Body of pancreas (tissue), 4 donors: ENCODE data around the gene STAT5A. TPM values are rescaled to one million over a fixed set of nuclear protein-coding genes. Genes with fewer than 3 reads are reported as not detected.

Source experiments
- ATAC-seq: fragments of 150-250 bp; one replicate; pipeline ENCODE4 v1.9.1; 2016
- DNase-seq, 4 donors: peaks; one replicate each; pipeline ENCODE4 v3.0.0-alpha.2; 2019
- H3K27ac ChIP-seq, 4 donors: fragments of 200-600 bp; sonication (generic); 1 replicate in 3 of 4; 2 replicates in 1 of 4; pipeline versions ENCODE4 v1.5.1 to v1.6.1; 2016 to 2019; ENCODE audit warnings: mild to moderate bottlenecking in 1 of 4, mixed read lengths in 1 of 4, moderate library complexity in 1 of 4
- H3K27me3 ChIP-seq, 2 donors: fragments of 200-600 bp; sonication (generic); one replicate each; pipeline ENCODE4 v1.6.0; 2016; ENCODE audit warnings: mild to moderate bottlenecking in 1 of 2
- H3K36me3 ChIP-seq, 2 donors: fragments of 200-600 bp; sonication (generic); replicated peaks in 1 of 2; 2 replicates each; pipeline ENCODE4 v1.5.1; 2016; ENCODE audit warnings: low read depth in 2 of 2; ENCODE audit not compliant: insufficient read depth in 1 of 2
- H3K4me1 ChIP-seq: fragments of 200-600 bp; sonication (generic); one replicate; pipeline ENCODE4 v1.6.0; 2016
- H3K4me3 ChIP-seq, 2 donors: fragments of 200-600 bp; sonication (generic); 1 replicate in 1 of 2; 2 replicates in 1 of 2; pipeline ENCODE4 v1.5.1; 2016 to 2019
- H3K9me3 ChIP-seq, 3 donors: fragments of 200-600 bp; sonication (generic); 1 replicate in 2 of 3; 2 replicates in 1 of 3; pipeline ENCODE4 v1.5.1; 2016
- CTCF ChIP-seq, 7 experiments: fragments of 450-650 bp in 4 of 7; fragments of 200-600 bp in 3 of 7; sonication (generic) in 3 of 7; IDR thresholded peaks; one replicate each; pipeline ENCODE4 v1.5.1; 2016 to 2019; ENCODE audit warnings: antibody characterized with exemption in 7 of 7
- POLR2A ChIP-seq, 3 donors: fragments of 450-650 bp; IDR thresholded peaks; one replicate each; pipeline ENCODE4 v1.6.1; 2016; ENCODE audit warnings: antibody characterized with exemption in 3 of 3, mild to moderate bottlenecking in 2 of 3
- WGBS, 2 donors: methylation state at CpG; one replicate each; pipeline ENCODE4 v1.1.5; 2017; 5-methylcytosine and 5-hydroxymethylcytosine counted together
- intact Hi-C: fragments of 100-400 bp; cut with DNase I; formaldehyde crosslinking; loops from one replicate; pipeline ENCODE4 v1.15.1; 2023
- total RNA-seq, 2 donors: library from RNA; depleted of rRNA; stranded (reverse); fragments of >200 nt; gene quantifications; one replicate each; pipeline ENCODE4 v1.1.0, GENCODE V29; 2016

STAT5A gene
- total RNA-seq, 2 donors from 2014 or later = 25.2 to 52.1 TPM

GRCh38 chr17:42338427-42338985, 50.2 kb downstream of the STAT5A start:
- H3K36me3 ChIP-seq = peaks cover 13 to 45% of the 10 kb centered on the region in 2 donors
- H3K27me3 ChIP-seq = no peaks in the 10 kb centered on the region
- no peak overlapping the region for H3K27ac ChIP-seq
- ATAC-seq (no peak), DNase-seq (no peak)
- WGBS, 2 donors = 91 to 93% methylated on average over 4 of the region's 4 CpGs
- no peaks in the 10 kb centered on the region for H3K4me1 ChIP-seq
- no peak for TF ChIP-seq CTCF (IDR thresholded peaks at IDR 0.05)
- intact Hi-C loops = no loop called here
- no peak overlapping the region for H3K4me3 ChIP-seq
- H3K9me3 ChIP-seq = no peaks in the 10 kb centered on the region

- ATAC-seq (no peak), DNase-seq (no peak)
- no peaks in the 10 kb centered on the region for H3K9me3 ChIP-seq
- H3K27ac ChIP-seq = no peak overlapping the region
- H3K36me3 ChIP-seq = peaks cover 18 to 46% of the 10 kb centered on the region in 2 donors
- intact Hi-C loops = no loop called here
- H3K4me1 ChIP-seq = no peaks in the 10 kb centered on the region
- H3K27me3 ChIP-seq = no peaks in the 10 kb centered on the region
- 92 to 93% methylated on average over 5 of the region's 5 CpGs for WGBS, 2 donors
- TF ChIP-seq CTCF (IDR thresholded peaks at IDR 0.05) = no peak
- TF ChIP-seq POLR2A (IDR thresholded peaks at IDR 0.05) = no peak
- H3K4me3 ChIP-seq = no peak overlapping the region
These were observed 50.9 kb downstream of the STAT5A start for GRCh38 chr17:42339221-42339620.

GRCh38 chr17:42340691-42341127, 52.4 kb downstream of the STAT5A start:
- intact Hi-C loops = no loop called here
- TF ChIP-seq CTCF (IDR thresholded peaks at IDR 0.05) = no peak
- TF ChIP-seq POLR2A (IDR thresholded peaks at IDR 0.05) = no peak
- Histone ChIP-seq H3K4me1 (peaks cover 4% of the 10 kb centered on the region), H3K9me3 (no peaks in the 10 kb centered on the region), H3K4me3 (no peak overlapping the region), H3K27me3 (no peaks in the 10 kb centered on the region), H3K27ac (no peak overlapping the region), H3K36me3 (peaks cover 27 to 39% of the 10 kb centered on the region in 2 donors)
- ATAC-seq (no peak), DNase-seq (no peak)

DNA sequence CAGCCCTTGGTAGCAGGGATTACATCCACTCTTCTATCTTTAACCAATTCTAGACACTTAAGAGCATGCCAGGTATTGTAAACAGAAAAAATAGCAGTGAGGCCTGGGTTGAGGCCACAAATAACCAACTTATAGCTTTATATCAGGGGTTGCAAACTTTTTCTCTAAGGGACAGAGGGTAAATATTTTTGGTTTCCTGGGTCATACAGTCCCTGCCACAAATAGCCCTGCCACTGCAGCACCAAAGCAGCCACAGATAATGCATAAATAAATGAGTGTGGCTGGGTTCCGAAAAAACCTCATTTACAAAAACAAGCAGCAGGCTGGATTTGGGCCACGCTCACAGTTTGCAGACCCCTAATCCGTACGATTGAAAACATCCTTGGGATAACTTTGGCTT, 53.3 kb downstream of the STAT5A start:
- H3K27ac ChIP-seq = no peak overlapping the region
- no peak for ATAC-seq

More for the DNA sequence above, 53.3 kb downstream of the STAT5A start:
- intact Hi-C loops = no loop called here
- H3K4me3 ChIP-seq = no peak overlapping the region
- WGBS, 2 donors = 90 to 96% methylated on average over 4 of the region's 4 CpGs
- TF ChIP-seq CTCF (IDR thresholded peaks at IDR 0.05) (no peak), POLR2A (IDR thresholded peaks at IDR 0.05) (no peak)
- H3K9me3 ChIP-seq = no peaks in the 10 kb centered on the region
- no peaks in the 10 kb centered on the region for H3K27me3 ChIP-seq
- no peak for DNase-seq
- peaks cover 12% of the 10 kb centered on the region for H3K4me1 ChIP-seq
- H3K36me3 ChIP-seq = peaks cover 22 to 33% of the 10 kb centered on the region in 2 donors
